Upper lobe of left lung (tissue), 6 donors: ENCODE results near the gene SYTL5. TPM values are rescaled to one million over a fixed set of nuclear protein-coding genes. Genes with fewer than 3 reads are reported as not detected.

Experiments
- ATAC-seq, 2 donors: fragments of 200-7000 bp; cut with Tn5 transposase; one replicate each; pipeline ENCODE4 v1.9.1; 2022; ENCODE audit warnings: mild to moderate bottlenecking in 2 of 2, moderate library complexity in 2 of 2; ENCODE audit not compliant: low FRiP score in 2 of 2
- DNase-seq, 2 donors: peaks; one replicate each; pipeline ENCODE4 v3.0.0-alpha.2; 2019 to 2020
- H3K27ac ChIP-seq, 4 donors: fragments of 200-600 bp; sonication (generic); one replicate each; pipeline ENCODE4 v1.5.1; 2016 to 2019
- H3K27me3 ChIP-seq, 4 donors: fragments of 200-600 bp; sonication (generic); one replicate each; pipeline ENCODE4 v1.5.1; 2017 to 2019
- H3K36me3 ChIP-seq, 4 donors: fragments of 200-600 bp; sonication (generic); one replicate each; pipeline ENCODE4 v1.5.1; 2016 to 2019
- H3K4me1 ChIP-seq, 4 donors: fragments of 200-600 bp; sonication (generic); one replicate each; pipeline ENCODE4 v1.5.1; 2018 to 2019
- H3K4me3 ChIP-seq, 4 donors: fragments of 200-600 bp; sonication (generic); one replicate each; pipeline ENCODE4 v1.5.1; 2017 to 2019; ENCODE audit warnings: mild to moderate bottlenecking in 2 of 4, moderate library complexity in 1 of 4
- H3K9me3 ChIP-seq, 4 donors: fragments of 200-600 bp; sonication (generic); one replicate each; pipeline ENCODE4 v1.5.1; 2018 to 2019
- EP300 ChIP-seq, 4 donors: sonication (generic); formaldehyde crosslinking; IDR thresholded peaks; one replicate each; pipeline ENCODE4 v1.5.1; 2017; ENCODE audit warnings: antibody characterized with exemption in 4 of 4, control low read depth in 2 of 4
- POLR2A ChIP-seq, 4 donors: fragments of 450-650 bp; IDR thresholded peaks; one replicate each; pipeline ENCODE4 v1.5.1; 2016 to 2017; ENCODE audit warnings: antibody characterized with exemption in 4 of 4, mild to moderate bottlenecking in 2 of 4
- POLR2AphosphoS5 ChIP-seq, 2 donors: sonication (generic); formaldehyde crosslinking; IDR thresholded peaks; one replicate each; pipeline ENCODE4 v1.5.1; 2017; ENCODE audit warnings: antibody characterized with exemption in 2 of 2
- WGBS, 2 donors: methylation state at CpG; one replicate each; pipeline ENCODE4 v1.1.5; 2017 to 2018; 5-methylcytosine and 5-hydroxymethylcytosine counted together
- total RNA-seq, 6 donors: library from RNA; depleted of rRNA in 4 of 6; stranded (reverse); fragments of >200 nt in 4 of 6; gene quantifications; one replicate each; pipeline versions ENCODE4 v1.1.0 to v1.2.1, GENCODE V29; 2016 to 2021
- TF ChIP-seq, protein P1 (sequence below), 6 experiments: fragments of 450-650 bp in 4 of 6; fragments of 200-600 bp in 2 of 6; sonication (generic) in 2 of 6; IDR thresholded peaks; one replicate each; pipeline ENCODE4 v1.5.1; 2016 to 2019; ENCODE audit warnings: antibody characterized with exemption in 6 of 6
- donor health status: DM: no; HTN: no; CAD: no; lungs with moderate emphysema.
- donor health status: DM: no; HTN: yes; CAD: no; lungs with severe emphysema.

The SYTL5 gene
- total RNA-seq, 6 donors from 2014 or later: 0.30 to 3.6 (median 0.71) TPM

DNA sequence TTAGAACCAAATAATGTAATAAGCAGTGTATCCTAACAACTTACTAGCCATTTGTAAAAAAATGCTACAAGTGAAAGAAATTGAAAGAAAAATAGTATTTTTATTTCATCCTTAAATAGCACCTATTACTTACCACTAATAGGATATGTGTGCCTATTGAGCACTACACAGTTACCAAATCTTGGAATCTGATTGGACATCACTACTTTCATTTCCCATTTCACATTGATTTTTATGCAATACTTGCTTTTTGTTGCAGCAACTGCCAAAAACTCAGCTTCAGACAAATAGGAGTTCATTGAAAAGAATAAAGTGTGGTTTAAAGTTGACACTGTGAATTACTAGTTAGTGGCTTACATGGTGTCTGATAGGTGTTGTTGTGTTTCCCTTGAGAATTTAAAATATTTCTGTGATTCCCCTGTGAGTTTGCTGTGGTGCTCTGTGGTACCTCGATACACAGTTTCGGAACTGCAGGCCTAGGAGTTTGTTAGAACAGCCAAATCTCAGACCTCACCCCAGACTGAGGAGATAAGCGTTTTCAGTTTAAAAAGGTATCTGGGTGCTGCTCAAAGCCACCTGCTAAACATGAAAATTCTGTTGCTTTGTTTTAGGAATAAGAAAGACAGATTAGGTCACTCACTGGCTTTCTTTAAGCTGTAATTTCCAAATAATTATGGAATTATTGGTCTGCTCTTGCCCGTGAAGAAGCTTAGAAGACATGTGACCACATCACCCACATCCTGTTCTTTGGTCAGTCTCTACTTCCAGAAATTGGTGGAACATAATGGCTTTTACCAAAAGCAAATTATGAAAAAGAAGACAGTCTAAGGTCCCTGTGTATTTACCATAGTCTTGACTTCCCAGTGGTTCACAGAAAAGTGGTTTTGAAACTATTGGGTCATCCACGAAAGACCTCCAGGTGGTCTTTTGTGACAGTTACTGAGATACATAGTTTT is 97.8 kb downstream of the SYTL5 start:
- H3K27me3 ChIP-seq: no peaks in the 10 kb centered on the region
- H3K4me1 ChIP-seq: no peaks in the 10 kb centered on the region
- no peak for TF ChIP-seq EP300 (IDR thresholded peaks at IDR 0.05)
- no peak for TF ChIP-seq POLR2AphosphoS5 (IDR thresholded peaks at IDR 0.05)
- no peak for TF ChIP-seq POLR2A (IDR thresholded peaks at IDR 0.05)
- H3K9me3 ChIP-seq: peaks cover 0 to 9% (median 0%) of the 10 kb centered on the region in 4 donors
- no peak overlapping the region for H3K4me3 ChIP-seq
- DNase-seq (no peak), ATAC-seq (no peak)
- WGBS, 2 donors: 72 to 76% methylated on average over 5 of the region's 5 CpGs
- no peak overlapping the region for H3K27ac ChIP-seq
- no peaks in the 10 kb centered on the region for H3K36me3 ChIP-seq

DNA sequence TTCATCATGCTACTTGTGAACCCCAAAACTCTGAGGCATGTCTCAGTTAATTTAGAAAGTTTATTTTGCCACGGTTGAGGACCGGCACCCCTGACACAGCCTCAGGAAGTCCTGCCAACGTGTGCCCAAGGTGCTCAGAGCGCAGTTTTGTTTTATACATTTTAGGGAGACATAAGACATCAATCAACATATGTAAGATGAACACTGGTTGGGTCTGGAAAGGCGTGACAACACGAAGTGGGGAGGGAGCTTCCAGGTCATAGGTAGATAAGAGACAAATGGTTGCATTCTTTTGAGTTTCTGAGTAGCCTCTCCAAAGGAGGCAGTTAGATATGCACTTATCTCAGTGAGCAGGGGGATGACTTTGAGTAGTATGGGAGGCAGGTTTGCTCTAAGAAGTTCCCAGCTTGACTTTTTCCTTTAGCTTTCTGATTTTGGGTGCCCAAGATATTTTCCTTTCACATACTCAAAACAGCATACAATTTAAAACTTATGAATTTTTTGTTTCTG is 98.9 kb downstream of the SYTL5 start:
- DNase-seq (no peak), ATAC-seq (no peak)
- Histone ChIP-seq H3K4me3 (no peak overlapping the region), H3K9me3 (no peaks in the 10 kb centered on the region), H3K36me3 (no peaks in the 10 kb centered on the region), H3K4me1 (no peaks in the 10 kb centered on the region), H3K27ac (no peak overlapping the region), H3K27me3 (no peaks in the 10 kb centered on the region)
- TF ChIP-seq EP300 (IDR thresholded peaks at IDR 0.05): no peak
- TF ChIP-seq POLR2AphosphoS5 (IDR thresholded peaks at IDR 0.05): no peak
- 60 to 72% methylated on average over 4 to 6 of the region's 6 CpGs for WGBS, 2 donors

DNA sequence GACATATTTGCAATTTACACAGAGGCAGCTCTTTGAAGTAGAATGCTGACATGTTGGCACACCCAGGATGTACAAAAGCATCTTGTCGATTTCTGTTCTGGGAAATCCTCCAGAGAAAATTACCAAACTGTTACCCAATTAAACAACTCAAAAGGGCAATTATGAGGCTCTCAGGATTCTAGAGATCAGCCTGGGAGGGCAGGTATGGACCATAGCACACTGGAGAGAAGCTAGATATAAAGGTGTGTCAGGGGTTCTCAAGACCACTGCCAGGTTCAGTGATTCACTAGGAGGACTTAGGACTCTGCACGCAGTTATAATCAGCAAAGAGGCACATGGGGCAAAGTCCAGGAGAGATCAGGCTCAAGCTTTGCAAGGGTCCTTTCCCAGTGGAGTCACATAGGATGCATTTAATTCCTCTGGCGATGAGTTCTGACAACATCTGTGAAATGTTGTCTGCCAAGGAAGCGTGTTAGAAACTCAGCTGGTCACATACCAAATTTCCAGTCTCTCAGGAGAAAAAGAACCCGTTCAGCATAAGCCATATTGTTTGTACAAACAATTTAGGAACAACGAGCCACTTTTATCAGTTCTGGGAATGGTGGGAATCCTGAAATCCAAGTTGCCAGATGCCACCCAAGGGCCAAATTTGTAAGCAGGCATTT is 100.8 kb downstream of the SYTL5 start:
- no peak overlapping the region for H3K4me3 ChIP-seq
- H3K9me3 ChIP-seq: no peaks in the 10 kb centered on the region
- H3K27ac ChIP-seq: no peak overlapping the region
- 47 to 58% methylated on average over 3 to 6 of the region's 6 CpGs for WGBS, 2 donors
- DNase-seq (no peak), ATAC-seq (no peak)
- no peaks in the 10 kb centered on the region for H3K27me3 ChIP-seq
- H3K36me3 ChIP-seq: no peaks in the 10 kb centered on the region
- H3K4me1 ChIP-seq: no peaks in the 10 kb centered on the region
- TF ChIP-seq, protein P1, sequence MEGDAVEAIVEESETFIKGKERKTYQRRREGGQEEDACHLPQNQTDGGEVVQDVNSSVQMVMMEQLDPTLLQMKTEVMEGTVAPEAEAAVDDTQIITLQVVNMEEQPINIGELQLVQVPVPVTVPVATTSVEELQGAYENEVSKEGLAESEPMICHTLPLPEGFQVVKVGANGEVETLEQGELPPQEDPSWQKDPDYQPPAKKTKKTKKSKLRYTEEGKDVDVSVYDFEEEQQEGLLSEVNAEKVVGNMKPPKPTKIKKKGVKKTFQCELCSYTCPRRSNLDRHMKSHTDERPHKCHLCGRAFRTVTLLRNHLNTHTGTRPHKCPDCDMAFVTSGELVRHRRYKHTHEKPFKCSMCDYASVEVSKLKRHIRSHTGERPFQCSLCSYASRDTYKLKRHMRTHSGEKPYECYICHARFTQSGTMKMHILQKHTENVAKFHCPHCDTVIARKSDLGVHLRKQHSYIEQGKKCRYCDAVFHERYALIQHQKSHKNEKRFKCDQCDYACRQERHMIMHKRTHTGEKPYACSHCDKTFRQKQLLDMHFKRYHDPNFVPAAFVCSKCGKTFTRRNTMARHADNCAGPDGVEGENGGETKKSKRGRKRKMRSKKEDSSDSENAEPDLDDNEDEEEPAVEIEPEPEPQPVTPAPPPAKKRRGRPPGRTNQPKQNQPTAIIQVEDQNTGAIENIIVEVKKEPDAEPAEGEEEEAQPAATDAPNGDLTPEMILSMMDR (IDR thresholded peaks at IDR 0.05): no peak
- TF ChIP-seq EP300 (IDR thresholded peaks at IDR 0.05): no peak
- TF ChIP-seq POLR2AphosphoS5 (IDR thresholded peaks at IDR 0.05): no peak
- TF ChIP-seq POLR2A (IDR thresholded peaks at IDR 0.05): no peak

DNA sequence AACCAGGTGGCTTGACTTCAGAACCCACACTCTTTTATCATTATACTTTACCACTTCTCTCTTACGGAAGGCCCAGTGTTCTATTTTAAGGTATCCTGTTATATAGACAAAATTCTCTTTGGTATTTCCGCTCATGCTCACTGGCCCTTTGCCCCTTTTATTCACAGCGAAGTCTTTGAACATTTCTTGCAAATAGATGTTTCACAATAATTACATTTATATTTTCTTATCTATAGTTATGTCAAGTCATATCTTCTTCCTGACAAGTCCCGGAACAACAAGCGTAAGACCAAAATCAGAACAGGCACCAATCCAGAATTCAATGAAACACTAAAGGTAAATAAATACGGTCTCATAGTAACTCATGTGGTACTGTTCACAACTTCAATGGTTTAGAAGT is 102.0 kb downstream of the SYTL5 start:
- Histone ChIP-seq H3K27ac (no peak overlapping the region), H3K4me3 (no peak overlapping the region), H3K4me1 (no peaks in the 10 kb centered on the region), H3K27me3 (no peaks in the 10 kb centered on the region), H3K9me3 (no peaks in the 10 kb centered on the region), H3K36me3 (no peaks in the 10 kb centered on the region)
- ATAC-seq (no peak), DNase-seq (no peak)
- WGBS, 2 donors: 54 to 70% methylated on average over 6 of the region's 6 CpGs
- TF ChIP-seq, protein P1 (IDR thresholded peaks at IDR 0.05): no peak
- no peak for TF ChIP-seq EP300 (IDR thresholded peaks at IDR 0.05)
- TF ChIP-seq POLR2AphosphoS5 (IDR thresholded peaks at IDR 0.05): no peak
- TF ChIP-seq POLR2A (IDR thresholded peaks at IDR 0.05): no peak

DNA sequence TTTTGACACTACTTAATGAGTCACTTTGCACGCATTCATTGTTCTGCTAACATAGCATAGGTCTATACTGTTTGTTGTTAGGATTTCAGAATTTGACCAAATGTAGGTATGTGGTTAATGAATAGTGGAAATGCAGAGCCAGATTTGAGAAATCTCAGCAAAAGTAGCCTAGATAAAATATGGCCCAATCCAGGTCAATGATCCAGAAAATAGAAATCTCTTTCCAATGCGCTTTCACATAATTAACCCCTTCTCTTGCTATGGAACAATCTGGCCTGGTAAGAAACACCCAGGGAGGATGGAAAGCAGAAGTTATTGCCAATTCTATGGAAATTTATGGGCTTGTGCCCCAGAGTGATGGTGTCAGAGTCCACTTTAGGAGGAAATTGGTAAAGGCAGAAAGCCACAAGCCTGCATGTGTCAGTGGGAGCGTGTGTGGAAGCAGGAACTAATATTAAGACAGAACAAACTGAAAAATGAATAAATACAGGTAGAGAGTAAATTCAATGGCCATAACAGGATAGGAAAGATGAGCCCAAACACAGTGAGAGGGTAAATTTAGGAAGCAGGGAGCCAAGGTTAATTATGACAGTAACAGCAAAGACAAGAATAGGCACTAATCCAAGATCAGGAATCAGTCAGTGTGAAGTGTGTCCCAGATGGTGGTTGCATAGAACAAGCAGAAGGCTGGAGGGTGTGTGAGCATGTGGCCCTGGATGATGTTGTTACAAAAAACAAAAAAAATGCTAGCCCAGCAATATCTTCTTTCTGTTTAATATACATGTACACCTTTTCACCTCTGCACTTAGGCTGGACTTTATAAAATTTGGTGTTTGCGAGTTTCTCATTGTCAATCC is 102.9 kb downstream of the SYTL5 start:
- no peak overlapping the region for H3K4me3 ChIP-seq
- H3K36me3 ChIP-seq: no peaks in the 10 kb centered on the region
- DNase-seq: no peak
- TF ChIP-seq EP300 (IDR thresholded peaks at IDR 0.05): no peak
- TF ChIP-seq POLR2AphosphoS5 (IDR thresholded peaks at IDR 0.05): no peak
- TF ChIP-seq POLR2A (IDR thresholded peaks at IDR 0.05): no peak
- TF ChIP-seq, protein P1 (IDR thresholded peaks at IDR 0.05): no peak
- WGBS, 2 donors: 71 to 90% methylated on average over 4 of the region's 4 CpGs
- H3K9me3 ChIP-seq: no peaks in the 10 kb centered on the region
- no peaks in the 10 kb centered on the region for H3K4me1 ChIP-seq
- no peak for ATAC-seq
- H3K27me3 ChIP-seq: no peaks in the 10 kb centered on the region
- H3K27ac ChIP-seq: no peak overlapping the region
